Fibroblast of villous mesenchyme (primary cell): ENCODE measurements around the gene PAM16. TPM values are rescaled to one million over a fixed set of nuclear protein-coding genes. Genes with fewer than 3 reads are reported as not detected.

Experiments used
- DNase-seq: peaks from one replicate; pipeline ENCODE4 v3.0.0-alpha.2; 2010; ENCODE audit warnings: low read depth
- H3K4me3 ChIP-seq: 2 replicates; pipeline ENCODE4 v1.5.1; 2011; ENCODE audit warnings: low read depth, mild to moderate bottlenecking, low read length
- total RNA-seq: library from RNA; depleted of rRNA; stranded (reverse); fragments of >200 nt; gene quantifications from 2 replicates; pipeline ENCODE4 v1.2.3, GENCODE V29; 2012
- TF ChIP-seq, protein P1 (sequence below): IDR thresholded peaks from 2 replicates; pipeline ENCODE4 v1.5.1; 2012; ENCODE audit warnings: low read depth, mild to moderate bottlenecking, low read length; ENCODE audit not compliant: insufficient read depth

Gene PAM16
- total RNA-seq, 1 donor, result 19.9 TPM

- no peak for DNase-seq
- H3K4me3 ChIP-seq, result no peak overlapping the region
- TF ChIP-seq, protein P1, sequence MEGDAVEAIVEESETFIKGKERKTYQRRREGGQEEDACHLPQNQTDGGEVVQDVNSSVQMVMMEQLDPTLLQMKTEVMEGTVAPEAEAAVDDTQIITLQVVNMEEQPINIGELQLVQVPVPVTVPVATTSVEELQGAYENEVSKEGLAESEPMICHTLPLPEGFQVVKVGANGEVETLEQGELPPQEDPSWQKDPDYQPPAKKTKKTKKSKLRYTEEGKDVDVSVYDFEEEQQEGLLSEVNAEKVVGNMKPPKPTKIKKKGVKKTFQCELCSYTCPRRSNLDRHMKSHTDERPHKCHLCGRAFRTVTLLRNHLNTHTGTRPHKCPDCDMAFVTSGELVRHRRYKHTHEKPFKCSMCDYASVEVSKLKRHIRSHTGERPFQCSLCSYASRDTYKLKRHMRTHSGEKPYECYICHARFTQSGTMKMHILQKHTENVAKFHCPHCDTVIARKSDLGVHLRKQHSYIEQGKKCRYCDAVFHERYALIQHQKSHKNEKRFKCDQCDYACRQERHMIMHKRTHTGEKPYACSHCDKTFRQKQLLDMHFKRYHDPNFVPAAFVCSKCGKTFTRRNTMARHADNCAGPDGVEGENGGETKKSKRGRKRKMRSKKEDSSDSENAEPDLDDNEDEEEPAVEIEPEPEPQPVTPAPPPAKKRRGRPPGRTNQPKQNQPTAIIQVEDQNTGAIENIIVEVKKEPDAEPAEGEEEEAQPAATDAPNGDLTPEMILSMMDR, result no peak
Observed at GRCh38 chr16:4342866-4343744, 8.0 kb downstream of the PAM16 start.

- no peak for DNase-seq
- TF ChIP-seq, protein P1, result no peak
- no peak overlapping the region for H3K4me3 ChIP-seq
Observed at GRCh38 chr16:4341250-4341649, 9.9 kb downstream of the PAM16 start.

DNA sequence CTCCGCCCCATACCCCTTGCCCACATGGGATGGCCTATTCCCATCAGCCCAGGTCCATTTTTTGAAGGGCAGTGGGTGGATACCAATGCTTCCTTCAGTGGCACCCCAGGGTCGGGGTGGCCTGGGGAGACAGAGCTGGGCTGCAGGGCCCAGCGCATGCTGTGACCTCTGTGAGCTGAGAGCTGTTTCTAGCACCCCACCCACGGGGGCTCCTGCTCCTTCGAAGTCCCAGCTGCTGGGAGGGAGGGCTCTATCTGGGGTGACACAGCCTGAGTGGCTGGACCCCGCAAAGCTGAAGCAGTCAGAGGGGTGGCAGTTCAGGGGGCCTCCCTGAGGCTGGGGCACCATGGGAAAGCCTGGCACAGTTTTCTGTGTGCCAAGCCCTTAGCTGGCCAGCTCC, 10.7 kb downstream of the PAM16 start:
- DNase-seq, result no peak
- no peak overlapping the region for H3K4me3 ChIP-seq
- TF ChIP-seq, protein P1, result no peak

GRCh38 chr16:4339909-4340308, 11.2 kb downstream of the PAM16 start:
- TF ChIP-seq, protein P1, result peak; percentile 38
- no peak overlapping the region for H3K4me3 ChIP-seq
- peak; percentile 81 for DNase-seq

GRCh38 chr16:4339455-4339854, 11.7 kb downstream of the PAM16 start:
- no peak for DNase-seq
- H3K4me3 ChIP-seq, result no peak overlapping the region
- TF ChIP-seq, protein P1, result no peak

GRCh38 chr16:4338712-4339299, 12.3 kb downstream of the PAM16 start:
- TF ChIP-seq, protein P1, result no peak
- DNase-seq, result no peak

More at GRCh38 chr16:4338712-4339299, 12.3 kb downstream of the PAM16 start:
- no peak overlapping the region for H3K4me3 ChIP-seq
